ENCODE measurements around the gene THRB. TPM values are rescaled to one million over a fixed set of nuclear protein-coding genes. Genes with fewer than 3 reads are reported as not detected.
"Not testable (repeated sequence)": the region's sequence is repeated elsewhere in the genome, so short reads cannot be mapped to it uniquely, and the experiment has no call there.

The THRB gene
- total RNA-seq, 2 donors from 2014 or later, result 0.24 to 0.26 TPM

DNA sequence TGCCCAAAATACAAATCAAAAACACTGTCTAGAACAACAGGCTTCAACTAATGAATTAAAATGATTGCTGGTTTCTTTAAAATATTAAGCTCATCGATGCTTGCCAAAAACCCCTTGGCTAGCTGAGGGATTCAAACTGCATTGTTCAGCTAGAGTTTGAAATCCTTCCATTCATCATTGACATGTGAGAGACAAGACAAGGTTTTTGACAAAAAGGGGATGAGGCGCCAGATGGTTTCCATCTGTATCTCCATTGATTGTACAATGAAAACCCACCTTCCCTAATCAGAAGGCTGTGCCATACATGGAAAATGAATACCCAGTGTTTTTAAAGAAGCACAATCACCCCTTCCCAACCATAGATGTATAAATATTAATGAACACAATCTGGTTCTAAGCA, 67.8 kb downstream of the THRB start:
- DNase-seq, result no peak
- no peak overlapping the region for H3K9ac ChIP-seq (ENCODE audit: extremely low read depth, low read length, poor library complexity, severe bottlenecking)
- H3K4me1 ChIP-seq (ENCODE audit: control insufficient read depth, insufficient read depth, low read length), result no peaks in the 10 kb centered on the region
- H3K4me3 ChIP-seq (ENCODE audit: low read length), result no peak overlapping the region
- H3K27ac ChIP-seq (ENCODE audit: low read depth, low read length), result no peak overlapping the region
- no peak overlapping the region for H3K4me3 Mint-ChIP-seq
- no peaks in the 10 kb centered on the region for H3K36me3 ChIP-seq (ENCODE audit: control insufficient read depth, insufficient read depth, low read length)
- 95 to 100% methylated on average over 2 of the region's 2 CpGs for WGBS, 2 experiments (ENCODE audit: insufficient coverage in 1 of 2, insufficient read length in 1 of 2)
- H3K27me3 ChIP-seq (ENCODE audit: control insufficient read depth, insufficient read depth, low read length, poor library complexity, severe bottlenecking), result peaks cover 39% of the 10 kb centered on the region
- H3K27me3 Mint-ChIP-seq (ENCODE audit: insufficient read depth), result peaks cover 13% of the 10 kb centered on the region
- H3K4me1 Mint-ChIP-seq, result no peaks in the 10 kb centered on the region
- H3K27ac Mint-ChIP-seq, result no peak overlapping the region
- H3K36me3 Mint-ChIP-seq (ENCODE audit: low read depth), result no peaks in the 10 kb centered on the region
- no peaks in the 10 kb centered on the region for H3K9me3 ChIP-seq (ENCODE audit: control insufficient read depth, low read length)
- TF ChIP-seq, protein P1, sequence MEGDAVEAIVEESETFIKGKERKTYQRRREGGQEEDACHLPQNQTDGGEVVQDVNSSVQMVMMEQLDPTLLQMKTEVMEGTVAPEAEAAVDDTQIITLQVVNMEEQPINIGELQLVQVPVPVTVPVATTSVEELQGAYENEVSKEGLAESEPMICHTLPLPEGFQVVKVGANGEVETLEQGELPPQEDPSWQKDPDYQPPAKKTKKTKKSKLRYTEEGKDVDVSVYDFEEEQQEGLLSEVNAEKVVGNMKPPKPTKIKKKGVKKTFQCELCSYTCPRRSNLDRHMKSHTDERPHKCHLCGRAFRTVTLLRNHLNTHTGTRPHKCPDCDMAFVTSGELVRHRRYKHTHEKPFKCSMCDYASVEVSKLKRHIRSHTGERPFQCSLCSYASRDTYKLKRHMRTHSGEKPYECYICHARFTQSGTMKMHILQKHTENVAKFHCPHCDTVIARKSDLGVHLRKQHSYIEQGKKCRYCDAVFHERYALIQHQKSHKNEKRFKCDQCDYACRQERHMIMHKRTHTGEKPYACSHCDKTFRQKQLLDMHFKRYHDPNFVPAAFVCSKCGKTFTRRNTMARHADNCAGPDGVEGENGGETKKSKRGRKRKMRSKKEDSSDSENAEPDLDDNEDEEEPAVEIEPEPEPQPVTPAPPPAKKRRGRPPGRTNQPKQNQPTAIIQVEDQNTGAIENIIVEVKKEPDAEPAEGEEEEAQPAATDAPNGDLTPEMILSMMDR (conservative IDR thresholded peaks at IDR 0.05), result no peak
- H3K9me3 Mint-ChIP-seq, result no peaks in the 10 kb centered on the region

GRCh38 chr3:24420829-24421228, 73.8 kb downstream of the THRB start:
- H3K27me3 ChIP-seq (ENCODE audit: control insufficient read depth, insufficient read depth, low read length, poor library complexity, severe bottlenecking); H3K9ac ChIP-seq (ENCODE audit: extremely low read depth, low read length, poor library complexity, severe bottlenecking); H3K36me3 ChIP-seq (ENCODE audit: control insufficient read depth, insufficient read depth, low read length); H3K27me3 Mint-ChIP-seq (ENCODE audit: insufficient read depth); H3K4me3 Mint-ChIP-seq; H3K27ac ChIP-seq (ENCODE audit: low read depth, low read length); H3K4me3 ChIP-seq (ENCODE audit: low read length); DNase-seq; H3K9me3 ChIP-seq (ENCODE audit: control insufficient read depth, low read length); H3K36me3 Mint-ChIP-seq (ENCODE audit: low read depth); H3K4me1 ChIP-seq (ENCODE audit: control insufficient read depth, insufficient read depth, low read length); H3K27ac Mint-ChIP-seq; H3K9me3 Mint-ChIP-seq; H3K4me1 Mint-ChIP-seq: not testable (repeated sequence)
- 80 to 100% methylated on average over 1 of the region's 1 CpG for WGBS, 2 experiments (ENCODE audit: insufficient coverage in 1 of 2, insufficient read length in 1 of 2)

- Mint-ChIP-seq H3K36me3 (ENCODE audit: low read depth) (no peaks in the 10 kb centered on the region), H3K27me3 (ENCODE audit: insufficient read depth) (no peaks in the 10 kb centered on the region), H3K4me1 (peaks cover 9% of the 10 kb centered on the region), H3K27ac (no peak overlapping the region), H3K4me3 (no peak overlapping the region), H3K9me3 (no peaks in the 10 kb centered on the region)
- H3K9me3 ChIP-seq (ENCODE audit: control insufficient read depth, low read length), result no peaks in the 10 kb centered on the region
- no peaks in the 10 kb centered on the region for H3K36me3 ChIP-seq (ENCODE audit: control insufficient read depth, insufficient read depth, low read length)
- no peaks in the 10 kb centered on the region for H3K4me1 ChIP-seq (ENCODE audit: control insufficient read depth, insufficient read depth, low read length)
- TF ChIP-seq, protein P1 (conservative IDR thresholded peaks at IDR 0.05), result no peak
- 83 to 90% methylated on average over 2 of the region's 2 CpGs for WGBS, 2 experiments (ENCODE audit: insufficient coverage in 1 of 2, insufficient read length in 1 of 2)
- peaks cover 2% of the 10 kb centered on the region for H3K27me3 ChIP-seq (ENCODE audit: control insufficient read depth, insufficient read depth, low read length, poor library complexity, severe bottlenecking)
- no peak overlapping the region for H3K27ac ChIP-seq (ENCODE audit: low read depth, low read length)
- H3K4me3 ChIP-seq (ENCODE audit: low read length), result no peak overlapping the region
- no peak for DNase-seq
- no peak overlapping the region for H3K9ac ChIP-seq (ENCODE audit: extremely low read depth, low read length, poor library complexity, severe bottlenecking)
These were observed 74.4 kb downstream of the THRB start for GRCh38 chr3:24420224-24420623.
